B cell (primary cell): ENCODE measurements around the gene PHRF1.

Experiments
- CTCF ChIP-seq: fragments of 200-600 bp; IDR thresholded peaks from one replicate; pipeline ENCODE4 v1.8.0; 2022; ENCODE audit warnings: antibody characterized with exemption, mild to moderate bottlenecking
- EZH2 ChIP-seq: IDR thresholded peaks from 2 replicates; pipeline ENCODE4 v1.6.1; 2012; ENCODE audit warnings: borderline replicate concordance, low read depth, mild to moderate bottlenecking, moderate library complexity, low read length; ENCODE audit not compliant: insufficient read depth, poor library complexity, severe bottlenecking

GRCh38 chr11:643849-644738 is 67.8 kb downstream of the PHRF1 start:
- TF ChIP-seq CTCF (no peak), EZH2 (no peak)
